ENCODE results near the gene EXTL1. TPM values are rescaled to one million over a fixed set of nuclear protein-coding genes. Genes with fewer than 3 reads are reported as not detected.

EXTL1 gene
- total and polyA plus RNA-seq, 4 donors = 0.08 to 0.63 (median 0.31) TPM

DNA sequence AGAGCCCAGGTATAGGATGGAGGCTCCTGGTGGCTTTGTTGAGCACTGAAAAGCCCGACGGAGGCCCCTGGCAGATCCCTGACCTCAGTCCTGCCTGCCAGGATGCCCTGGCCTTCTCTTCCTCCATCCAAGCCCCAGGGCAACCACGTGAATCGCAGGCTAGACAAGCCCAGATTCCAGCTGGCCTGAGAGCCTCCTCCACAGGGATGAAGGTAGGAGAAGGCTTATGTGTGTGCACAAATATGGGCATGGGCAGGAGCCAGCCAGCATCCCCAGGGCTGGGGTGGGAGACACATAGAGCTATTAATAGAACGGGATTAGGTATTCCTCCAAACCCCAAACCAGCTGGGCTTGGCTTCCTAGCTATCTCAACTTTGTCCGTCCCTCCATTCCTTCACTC is 4.0 kb upstream of the EXTL1 start:
- no peak overlapping the region for H3K4me3 ChIP-seq
- DNase-seq (no peak), ATAC-seq (ENCODE audit: insufficient read depth, low FRiP score) (no peak)
- no peaks in the 10 kb centered on the region for H3K9me3 ChIP-seq (ENCODE audit: control insufficient read depth in 4 of 4, insufficient read depth in 3 of 4, low read length in 3 of 4)
- no peaks in the 10 kb centered on the region for H3K27me3 ChIP-seq (ENCODE audit: control insufficient read depth in 3 of 3, insufficient read depth in 3 of 3, low read length in 2 of 3)
- H3K36me3 ChIP-seq (ENCODE audit: control insufficient read depth in 4 of 4, insufficient read depth in 4 of 4, low read length in 4 of 4) = no peaks in the 10 kb centered on the region
- peaks cover 0 to 15% (median 0%) of the 10 kb centered on the region in 5 donors for H3K4me1 ChIP-seq (ENCODE audit: control insufficient read depth in 5 of 5, insufficient read depth in 5 of 5, low read length in 5 of 5)
- TF ChIP-seq, protein P1, sequence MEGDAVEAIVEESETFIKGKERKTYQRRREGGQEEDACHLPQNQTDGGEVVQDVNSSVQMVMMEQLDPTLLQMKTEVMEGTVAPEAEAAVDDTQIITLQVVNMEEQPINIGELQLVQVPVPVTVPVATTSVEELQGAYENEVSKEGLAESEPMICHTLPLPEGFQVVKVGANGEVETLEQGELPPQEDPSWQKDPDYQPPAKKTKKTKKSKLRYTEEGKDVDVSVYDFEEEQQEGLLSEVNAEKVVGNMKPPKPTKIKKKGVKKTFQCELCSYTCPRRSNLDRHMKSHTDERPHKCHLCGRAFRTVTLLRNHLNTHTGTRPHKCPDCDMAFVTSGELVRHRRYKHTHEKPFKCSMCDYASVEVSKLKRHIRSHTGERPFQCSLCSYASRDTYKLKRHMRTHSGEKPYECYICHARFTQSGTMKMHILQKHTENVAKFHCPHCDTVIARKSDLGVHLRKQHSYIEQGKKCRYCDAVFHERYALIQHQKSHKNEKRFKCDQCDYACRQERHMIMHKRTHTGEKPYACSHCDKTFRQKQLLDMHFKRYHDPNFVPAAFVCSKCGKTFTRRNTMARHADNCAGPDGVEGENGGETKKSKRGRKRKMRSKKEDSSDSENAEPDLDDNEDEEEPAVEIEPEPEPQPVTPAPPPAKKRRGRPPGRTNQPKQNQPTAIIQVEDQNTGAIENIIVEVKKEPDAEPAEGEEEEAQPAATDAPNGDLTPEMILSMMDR (IDR thresholded peaks at IDR 0.05; ENCODE audit: control extremely low read depth, extremely low read depth) = no peak
- no peak overlapping the region for H3K9ac ChIP-seq (ENCODE audit: insufficient read depth in 1 of 2, low read length in 2 of 2)
- WGBS, 2 donors = 74 to 75% methylated on average over 6 of the region's 6 CpGs
- H3K27ac ChIP-seq (ENCODE audit: low read depth in 1 of 2, low read length in 1 of 2) = peak overlapping the region in 1 of 2 donors; percentile 12

GRCh38 chr1:26019641-26020315 is 1.8 kb upstream of the EXTL1 start:
- Histone ChIP-seq H3K4me3 (no peak overlapping the region), H3K27me3 (ENCODE audit: control insufficient read depth in 3 of 3, insufficient read depth in 3 of 3, low read length in 2 of 3) (no peaks in the 10 kb centered on the region), H3K36me3 (ENCODE audit: control insufficient read depth in 4 of 4, insufficient read depth in 4 of 4, low read length in 4 of 4) (no peaks in the 10 kb centered on the region), H3K9ac (ENCODE audit: insufficient read depth in 1 of 2, low read length in 2 of 2) (no peak overlapping the region), H3K9me3 (ENCODE audit: control insufficient read depth in 4 of 4, insufficient read depth in 3 of 4, low read length in 3 of 4) (no peaks in the 10 kb centered on the region), H3K27ac (ENCODE audit: low read depth in 1 of 2, low read length in 1 of 2) (peak overlapping the region in 1 of 2 donors; percentile 66), H3K4me1 (ENCODE audit: control insufficient read depth in 5 of 5, insufficient read depth in 5 of 5, low read length in 5 of 5) (peaks cover 0 to 13% (median 4%) of the 10 kb centered on the region in 5 donors)
- no peak for DNase-seq
- TF ChIP-seq, protein P1 (IDR thresholded peaks at IDR 0.05; ENCODE audit: control extremely low read depth, extremely low read depth) = no peak
- ATAC-seq (ENCODE audit: insufficient read depth, low FRiP score) = no peak
- 66 to 71% methylated on average over 8 of the region's 8 CpGs for WGBS, 2 donors

DNA sequence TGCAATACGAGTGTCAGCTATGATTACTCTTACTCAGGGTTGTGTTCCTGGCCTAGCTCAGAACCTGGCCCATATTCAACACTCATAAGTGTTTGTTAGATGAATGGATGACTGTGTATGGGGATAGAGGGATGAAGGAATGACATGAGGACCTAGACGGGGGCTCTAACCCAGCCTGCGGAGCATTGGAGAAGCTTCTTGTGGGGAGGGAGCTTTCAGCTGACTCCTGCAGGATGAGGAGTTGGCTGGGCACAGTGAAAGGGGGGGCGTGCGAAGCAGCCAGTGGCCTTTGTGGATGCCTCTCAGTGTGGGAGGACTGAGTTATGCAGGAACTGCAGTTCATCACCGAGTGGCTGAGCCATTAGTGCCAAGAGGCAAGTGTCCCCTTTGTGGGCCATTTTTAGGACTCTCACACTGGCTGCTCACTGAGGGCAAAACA is 1.2 kb upstream of the EXTL1 start:
- Histone ChIP-seq H3K27ac (ENCODE audit: low read depth in 1 of 2, low read length in 1 of 2) (peak overlapping the region in 1 of 2 donors; percentile 66), H3K9ac (ENCODE audit: insufficient read depth in 1 of 2, low read length in 2 of 2) (no peak overlapping the region), H3K4me3 (no peak overlapping the region), H3K36me3 (ENCODE audit: control insufficient read depth in 4 of 4, insufficient read depth in 4 of 4, low read length in 4 of 4) (no peaks in the 10 kb centered on the region), H3K27me3 (ENCODE audit: control insufficient read depth in 3 of 3, insufficient read depth in 3 of 3, low read length in 2 of 3) (no peaks in the 10 kb centered on the region), H3K9me3 (ENCODE audit: control insufficient read depth in 4 of 4, insufficient read depth in 3 of 4, low read length in 3 of 4) (no peaks in the 10 kb centered on the region), H3K4me1 (ENCODE audit: control insufficient read depth in 5 of 5, insufficient read depth in 5 of 5, low read length in 5 of 5) (peaks cover 0 to 13% (median 4%) of the 10 kb centered on the region in 5 donors)
- no peak for ATAC-seq (ENCODE audit: insufficient read depth, low FRiP score)
- DNase-seq = peak in 1 of 3 donors; percentile 15
- 69 to 82% methylated on average over 6 of the region's 6 CpGs for WGBS, 2 donors
- TF ChIP-seq, protein P1 (IDR thresholded peaks at IDR 0.05; ENCODE audit: control extremely low read depth, extremely low read depth) = no peak

Measured in lung (tissue), 12 donors.